IMR-90 (cell line): ENCODE data around the gene PIAS3. TPM values are rescaled to one million over a fixed set of nuclear protein-coding genes. Genes with fewer than 3 reads are reported as not detected.

ENCODE experiments used
- ATAC-seq: fragments of 200-7000 bp; cut with Tn5 transposase; 2 replicates; pipeline ENCODE4 v1.9.1; 2020; ENCODE audit warnings: low read depth, mild to moderate bottlenecking, moderate library complexity
- BruUV-seq: library from RNA; stranded (reverse); fragments of 400-500 nt; replicated peaks from 2 replicates; lab custom pipeline; 2021; lab: Mats Ljungman, UMichigan
- CTCF ChIA-PET: fragments of 300-600 bp; formaldehyde crosslinking; extraction: SDS; loops from one replicate; lab custom pipeline; 2021; ENCODE audit warnings: antibody characterized with exemption; lab: Yijun Ruan, JAX
- POLR2A ChIA-PET: fragments of 300-600 bp; sonication (Branson Sonifier 250); formaldehyde crosslinking; loops from one replicate; lab custom pipeline; 2022; ENCODE audit warnings: antibody characterized with exemption; ENCODE audit not compliant: unreplicated experiment; lab: Charles Lee
- DNase-seq: peaks from one replicate; pipeline ENCODE4 v3.0.0; 2013
- H2AFZ ChIP-seq: replicated peaks from 2 replicates; pipeline ENCODE3; 2013; ENCODE audit warnings: low read length, mild to moderate bottlenecking; ENCODE audit not compliant: poor library complexity
- H2AK5ac ChIP-seq: 2 replicates; pipeline ENCODE4 v1.6.1; 2013; ENCODE audit warnings: low read depth, low read length, inconsistent platforms
- H2AK9ac ChIP-seq: replicated peaks from 2 replicates; pipeline ENCODE3; 2013; ENCODE audit warnings: mild to moderate bottlenecking, low read depth, low read length, moderate library complexity; ENCODE audit not compliant: poor library complexity
- H2BK120ac ChIP-seq: 2 replicates; pipeline ENCODE4 v1.6.1; 2013; ENCODE audit warnings: low read depth, low read length, inconsistent platforms
- H2BK15ac ChIP-seq: 3 replicates; pipeline ENCODE4 v1.6.1; 2013; ENCODE audit warnings: low read depth, low read length, inconsistent platforms
- H2BK20ac ChIP-seq: 2 replicates; pipeline ENCODE4 v1.6.1; 2013; ENCODE audit warnings: low read depth, mild to moderate bottlenecking, inconsistent platforms, low read length, moderate library complexity
- H2BK5ac ChIP-seq: 2 replicates; pipeline ENCODE4 v1.6.1; 2013; ENCODE audit warnings: mild to moderate bottlenecking, low read depth, low read length, inconsistent platforms; ENCODE audit not compliant: poor library complexity, severe bottlenecking
- H3K14ac ChIP-seq: replicated peaks from 2 replicates; pipeline ENCODE4 v1.6.1; 2013; ENCODE audit warnings: low read depth, low read length, inconsistent platforms
- H3K18ac ChIP-seq: 2 replicates; pipeline ENCODE4 v1.6.1; 2013; ENCODE audit warnings: low read depth, low read length, control low read depth
- H3K23ac ChIP-seq: 2 replicates; pipeline ENCODE4 v1.6.1; 2013; ENCODE audit warnings: low read depth, low read length, inconsistent platforms
- H3K27ac ChIP-seq: 2 replicates; pipeline ENCODE4 v1.5.1; 2013; ENCODE audit warnings: mild to moderate bottlenecking, control low read depth, low read length; ENCODE audit not compliant: insufficient read depth
- H3K27me3 ChIP-seq: 2 replicates; pipeline ENCODE4 v1.6.1; 2013; ENCODE audit warnings: low read length; ENCODE audit not compliant: control insufficient read depth, insufficient read depth
- H3K36me3 ChIP-seq: 2 replicates; pipeline ENCODE4 v1.6.1; 2013; ENCODE audit warnings: low read length, mixed read lengths; ENCODE audit not compliant: control insufficient read depth, insufficient read depth
- H3K4ac ChIP-seq: 2 replicates; pipeline ENCODE4 v1.6.1; 2013; ENCODE audit warnings: low read depth, low read length, inconsistent platforms
- H3K4me1 ChIP-seq: 2 replicates; pipeline ENCODE4 v1.6.1; 2013; ENCODE audit warnings: low read length, mixed read lengths; ENCODE audit not compliant: control insufficient read depth, insufficient read depth
- H3K4me2 ChIP-seq: 2 replicates; pipeline ENCODE4 v1.6.1; 2013; ENCODE audit warnings: low read depth, mild to moderate bottlenecking, control low read depth, low read length, moderate library complexity
- H3K4me3 ChIP-seq: 2 replicates; pipeline ENCODE4 v1.5.1; 2013; ENCODE audit warnings: low read depth, mild to moderate bottlenecking, control low read depth, low read length, moderate library complexity; ENCODE audit not compliant: insufficient read depth
- H3K56ac ChIP-seq: 2 replicates; pipeline ENCODE4 v1.6.1; 2013; ENCODE audit warnings: low read length, inconsistent platforms; ENCODE audit not compliant: insufficient read depth; ENCODE audit errors: extremely low read depth
- H3K79me1 ChIP-seq, 2 experiments: 2 replicates each; pipeline ENCODE4 v1.6.1; 2013; ENCODE audit warnings: low read length in 2 of 2, inconsistent platforms in 1 of 2, low read depth in 1 of 2
- H3K9ac ChIP-seq: 2 replicates; pipeline ENCODE4 v1.6.1; 2013; ENCODE audit warnings: low read depth, low read length, control low read depth
- H3K9me1 ChIP-seq: 2 replicates; pipeline ENCODE4 v1.6.1; 2013; ENCODE audit warnings: low read length, inconsistent platforms; ENCODE audit not compliant: insufficient read depth
- H3K9me3 ChIP-seq: 2 replicates; pipeline ENCODE4 v1.6.1; 2013; ENCODE audit warnings: low read length; ENCODE audit not compliant: control insufficient read depth, insufficient read depth
- H4K20me1 ChIP-seq: 2 replicates; pipeline ENCODE4 v1.6.1; 2013; ENCODE audit warnings: low read length, inconsistent platforms; ENCODE audit not compliant: insufficient read depth
- H4K5ac ChIP-seq: 2 replicates; pipeline ENCODE4 v1.6.1; 2013; ENCODE audit warnings: mild to moderate bottlenecking, low read depth, low read length, control low read depth
- H4K8ac ChIP-seq, 2 experiments: 2 replicates each; pipeline ENCODE4 v1.6.1; 2013; ENCODE audit warnings: low read depth in 2 of 2, low read length in 2 of 2, control low read depth in 1 of 2, inconsistent platforms in 1 of 2
- H4K91ac ChIP-seq: 2 replicates; pipeline ENCODE4 v1.6.1; 2013; ENCODE audit warnings: low read depth, low read length, inconsistent platforms; ENCODE audit not compliant: insufficient read depth
- BHLHE40 ChIP-seq: fragments of 150-350 bp; IDR thresholded peaks from 2 replicates; pipeline ENCODE4 v1.6.1; 2016; ENCODE audit warnings: mild to moderate bottlenecking, low read depth, low read length
- CHD1 ChIP-seq: IDR thresholded peaks from 2 replicates; pipeline ENCODE4 v1.6.1; 2012; ENCODE audit warnings: low read depth, low read length, improper control_type of control experiment
- FOS ChIP-seq: fragments of 150-350 bp; IDR thresholded peaks from 2 replicates; pipeline ENCODE4 v1.6.1; 2016; ENCODE audit warnings: low read depth, low read length
- MAFK ChIP-seq: IDR thresholded peaks from 2 replicates; pipeline ENCODE4 v1.6.1; 2012; ENCODE audit warnings: low read depth, low read length, improper control_type of control experiment
- MAZ ChIP-seq: IDR thresholded peaks from 2 replicates; pipeline ENCODE4 v1.6.1; 2012; ENCODE audit warnings: low read depth, mild to moderate bottlenecking, low read length, improper control_type of control experiment, moderate library complexity, borderline replicate concordance
- MXI1 ChIP-seq: IDR thresholded peaks from 2 replicates; pipeline ENCODE4 v1.6.1; 2012; ENCODE audit warnings: low read depth, mild to moderate bottlenecking, low read length, moderate library complexity, borderline replicate concordance
- POLR2A ChIP-seq: IDR thresholded peaks from 2 replicates; pipeline ENCODE4 v1.6.1; 2012; ENCODE audit warnings: mild to moderate bottlenecking, low read depth, low read length
- RAD21 ChIP-seq: IDR thresholded peaks from 2 replicates; pipeline ENCODE4 v1.6.1; 2012; ENCODE audit warnings: low read length, improper control_type of control experiment
- RCOR1 ChIP-seq: IDR thresholded peaks from 2 replicates; pipeline ENCODE4 v1.6.1; 2012; ENCODE audit warnings: mild to moderate bottlenecking, low read length, improper control_type of control experiment; ENCODE audit not compliant: insufficient replicate concordance
- RFX5 ChIP-seq: IDR thresholded peaks from 2 replicates; pipeline ENCODE4 v1.8.0; 2012; ENCODE audit warnings: low read depth, mild to moderate bottlenecking, low read length, moderate library complexity
- SMC3 ChIP-seq: fragments of 150-350 bp; IDR thresholded peaks from 2 replicates; pipeline ENCODE4 v1.6.1; 2016; ENCODE audit warnings: low read depth, mild to moderate bottlenecking, antibody characterized with exemption, low read length, moderate library complexity
- WGBS, 2 experiments: methylation state at CpG; one replicate each; pipeline versions ENCODE4 v1.1.5 to v1.1.7; 2013; ENCODE audit warnings: missing lambda C conversion rate in 2 of 2; ENCODE audit not compliant: insufficient read length in 1 of 2; ENCODE audit errors: extremely low coverage in 2 of 2; 5-methylcytosine and 5-hydroxymethylcytosine counted together
- dilution Hi-C: fragments of 300-500 bp; cut with HindIII; formaldehyde crosslinking; loops from one replicate; pipeline ENCODE4 v1.14.3; 2018; ENCODE audit warnings: low sequenced_read_pairs; ENCODE audit not compliant: unreplicated experiment
- in situ Hi-C: fragments of 300-500 bp; cut with MboI; formaldehyde crosslinking; loops from 3 replicates; pipeline ENCODE4 v1.14.3; 2019; ENCODE audit warnings: low sequenced_read_pairs, inconsistent platforms, mixed read lengths
- intact Hi-C: fragments of 100-400 bp; cut with micrococcal nuclease; formaldehyde crosslinking; loops from 2 replicates; pipeline ENCODE4 v1.10.0; 2022
- polyA plus RNA-seq, 3 experiments: library from polyadenylated mRNA; depleted of rRNA; stranded (reverse); fragments of >200 nt; gene quantifications; 2 replicates each; pipeline ENCODE4 v1.2.3, GENCODE V29; 2012; ENCODE audit warnings: low replicate concordance in 1 of 3
- total RNA-seq: library from RNA; depleted of rRNA; stranded (reverse); fragments of >200 nt; gene quantifications from 2 replicates; pipeline ENCODE4 v1.2.3, GENCODE V29; 2012
- TF ChIP-seq, protein P1 (sequence below): conservative IDR thresholded peaks from 2 replicates; pipeline ENCODE4 v1.5.1; 2012; ENCODE audit warnings: mild to moderate bottlenecking, low read depth, low read length, improper control_type of control experiment

PIAS3 gene
- total and polyA plus RNA-seq, 2 of the 4 experiments (the other 2 are of a cell fraction) = 11.1 to 53.7 TPM

DNA sequence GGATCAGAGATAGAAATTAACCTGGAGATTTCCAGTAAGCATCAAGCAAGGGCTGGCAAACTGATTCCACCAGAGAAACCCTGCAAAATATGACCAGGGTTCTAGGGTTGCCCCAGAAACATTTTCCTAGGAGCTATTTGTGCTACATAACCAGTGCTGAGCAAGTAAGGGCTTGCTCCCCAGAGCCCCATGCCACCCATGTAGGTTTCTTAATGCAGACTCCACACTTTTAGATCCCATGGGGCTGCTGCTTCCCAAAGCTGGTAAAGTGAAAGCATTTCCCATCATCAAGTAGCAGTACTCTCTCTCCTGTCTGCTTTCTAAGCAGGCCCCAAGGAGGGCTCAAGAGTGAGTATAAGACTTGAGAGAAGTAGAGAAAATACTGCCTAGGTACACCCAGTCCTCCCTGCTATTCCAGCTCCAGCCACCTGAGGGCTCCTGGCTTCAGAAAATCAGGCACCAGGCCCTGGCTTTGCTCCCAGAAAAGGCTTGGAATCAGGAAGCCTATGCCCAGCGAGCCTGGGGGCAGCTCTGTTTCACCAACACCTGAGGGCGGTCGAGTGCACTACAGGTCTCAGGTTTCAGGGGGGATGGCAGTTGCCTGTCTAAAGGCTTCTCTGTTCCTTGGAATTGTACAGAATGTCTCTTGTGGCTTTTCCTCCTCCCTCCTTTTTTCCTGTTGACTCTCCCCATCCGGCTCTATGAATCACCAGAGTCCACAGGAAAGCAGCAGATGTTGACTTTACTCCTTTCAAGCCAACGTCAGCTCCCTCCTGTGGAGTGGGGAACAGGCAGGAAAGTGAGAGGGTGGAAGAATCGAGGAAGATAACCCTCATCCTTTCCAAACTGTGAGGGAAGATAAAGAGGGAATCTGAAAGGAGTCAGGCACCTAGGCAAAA lies 33.0 kb upstream of the PIAS3 start:
- Histone ChIP-seq H2BK120ac (peak overlapping the region; percentile 96), H2AK9ac (peak overlapping the region; percentile 57), H3K4ac (peak overlapping the region; percentile 96), H3K79me1 (peaks cover 0 to 4% of the 10 kb centered on the region in 2 experiments; a peak in 1 of 4 replicates), H4K8ac (peak overlapping the region; percentile 85 to 96), H2AFZ (peak overlapping the region; percentile 87), H3K4me1 (peaks cover 12% of the 10 kb centered on the region), H3K9me3 (no peaks in the 10 kb centered on the region), H2BK5ac (peak overlapping the region; percentile 88), H3K23ac (peak overlapping the region; percentile 92), H4K91ac (peak overlapping the region; percentile 92), H3K18ac (peak overlapping the region; percentile 57), H4K5ac (peak overlapping the region; percentile 83), H3K9ac (peak overlapping the region; percentile 56), H2AK5ac (peak overlapping the region; percentile 98), H3K36me3 (no peaks in the 10 kb centered on the region), H3K27me3 (no peaks in the 10 kb centered on the region), H2BK20ac (peak overlapping the region; percentile 93), H3K14ac (peak overlapping the region; percentile 93), H3K27ac (peak overlapping the region; percentile 71), H3K9me1 (peaks cover 15% of the 10 kb centered on the region), H3K4me3 (peak overlapping the region; percentile 3; the same call in 1 of the 2 replicates), H4K20me1 (no peaks in the 10 kb centered on the region), H3K56ac (peak overlapping the region; percentile 91), H3K4me2 (peak overlapping the region; percentile 53), H2BK15ac (peak overlapping the region; percentile 81)
- WGBS, 2 experiments = 0% methylated on average over 1 of the region's 6 CpGs; no CpG with 5 or more reads in 1 of the 2 experiments
- intact Hi-C loops (loop anchor here (1.0 to 10.0 kb wide), 5 partner anchors 18 to 121 kb away; partner anchors contain the start of genes ITGA10, LIX1L, PEX11B and PIAS3), dilution Hi-C loops (no loop called here), in situ Hi-C loops (no loop called here)
- ChIA-PET POLR2A (interaction anchor here (1.0 kb wide), 1 partner anchor 33 kb away, joined by 5 read pairs; the partner anchor contains the start of gene PIAS3), CTCF (interaction anchor here (0.6 to 2.5 kb wide), 34 partner anchors 8 to 178 kb away, joined by 3 to 24 read pairs (median 4); partner anchors contain the start of genes ANKRD34A, ITGA10, LIX1L and NUDT17)
- DNase-seq (peak; percentile 99), ATAC-seq (peak; percentile 93)
- TF ChIP-seq CHD1 = peak; percentile 82; the same call in 1 of the 2 replicates
- no peak for TF ChIP-seq RFX5
- TF ChIP-seq SMC3 = peak; percentile 95
- peak; percentile 79; the same call in 1 of the 2 replicates for TF ChIP-seq POLR2A
- peak; percentile 71 for TF ChIP-seq RCOR1
- TF ChIP-seq MAFK = peak; percentile 6; the same call in 1 of the 2 replicates
- peak; percentile 82; the same call in 1 of the 2 replicates for TF ChIP-seq MAZ
- peak; percentile 93 for TF ChIP-seq RAD21
- peak; percentile 67 for TF ChIP-seq FOS
- no peak for TF ChIP-seq BHLHE40
- TF ChIP-seq, protein P1, sequence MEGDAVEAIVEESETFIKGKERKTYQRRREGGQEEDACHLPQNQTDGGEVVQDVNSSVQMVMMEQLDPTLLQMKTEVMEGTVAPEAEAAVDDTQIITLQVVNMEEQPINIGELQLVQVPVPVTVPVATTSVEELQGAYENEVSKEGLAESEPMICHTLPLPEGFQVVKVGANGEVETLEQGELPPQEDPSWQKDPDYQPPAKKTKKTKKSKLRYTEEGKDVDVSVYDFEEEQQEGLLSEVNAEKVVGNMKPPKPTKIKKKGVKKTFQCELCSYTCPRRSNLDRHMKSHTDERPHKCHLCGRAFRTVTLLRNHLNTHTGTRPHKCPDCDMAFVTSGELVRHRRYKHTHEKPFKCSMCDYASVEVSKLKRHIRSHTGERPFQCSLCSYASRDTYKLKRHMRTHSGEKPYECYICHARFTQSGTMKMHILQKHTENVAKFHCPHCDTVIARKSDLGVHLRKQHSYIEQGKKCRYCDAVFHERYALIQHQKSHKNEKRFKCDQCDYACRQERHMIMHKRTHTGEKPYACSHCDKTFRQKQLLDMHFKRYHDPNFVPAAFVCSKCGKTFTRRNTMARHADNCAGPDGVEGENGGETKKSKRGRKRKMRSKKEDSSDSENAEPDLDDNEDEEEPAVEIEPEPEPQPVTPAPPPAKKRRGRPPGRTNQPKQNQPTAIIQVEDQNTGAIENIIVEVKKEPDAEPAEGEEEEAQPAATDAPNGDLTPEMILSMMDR = peak; percentile 99
- TF ChIP-seq MXI1 = no peak
- BruUV-seq = no TSS peak
